GM21390 (cell line): ENCODE data around the gene GPR132.
"Not testable (repeated sequence)": the region's sequence is repeated elsewhere in the genome, so short reads cannot be mapped to it uniquely, and the experiment has no call there.

ENCODE experiments used
- ATAC-seq: cut with Tn5 transposase; IDR thresholded peaks from one replicate; pipeline ENCODE4 v1.9.1; 2021; ENCODE audit not compliant: unreplicated experiment

The GPR132 gene

DNA sequence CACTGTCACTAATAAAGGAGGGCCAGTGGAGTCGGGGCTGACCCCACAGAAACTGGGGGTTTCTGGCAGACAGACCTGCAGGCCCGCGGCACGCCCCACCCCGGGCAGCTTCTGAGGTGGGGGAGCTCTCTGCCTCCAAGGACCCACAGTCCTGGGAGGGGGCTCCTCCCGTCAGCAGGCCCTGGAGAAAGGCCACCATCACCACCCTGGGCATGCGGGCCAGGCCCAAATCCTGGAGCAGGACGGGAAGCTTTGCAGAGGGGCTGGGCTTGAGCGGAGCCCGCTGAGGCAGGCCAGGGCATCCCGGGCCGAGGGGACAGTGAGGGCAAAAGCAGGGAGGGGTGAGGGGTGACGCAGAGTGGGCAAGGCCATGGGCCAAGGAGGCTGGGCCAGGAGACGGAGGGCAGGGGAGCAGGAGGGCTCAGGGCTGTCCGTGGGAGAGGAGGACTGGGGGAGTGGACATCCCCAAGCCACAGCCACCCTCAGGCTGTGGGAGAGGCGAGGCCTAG, 11.1 kb upstream of the GPR132 start:
- no peak for ATAC-seq

DNA sequence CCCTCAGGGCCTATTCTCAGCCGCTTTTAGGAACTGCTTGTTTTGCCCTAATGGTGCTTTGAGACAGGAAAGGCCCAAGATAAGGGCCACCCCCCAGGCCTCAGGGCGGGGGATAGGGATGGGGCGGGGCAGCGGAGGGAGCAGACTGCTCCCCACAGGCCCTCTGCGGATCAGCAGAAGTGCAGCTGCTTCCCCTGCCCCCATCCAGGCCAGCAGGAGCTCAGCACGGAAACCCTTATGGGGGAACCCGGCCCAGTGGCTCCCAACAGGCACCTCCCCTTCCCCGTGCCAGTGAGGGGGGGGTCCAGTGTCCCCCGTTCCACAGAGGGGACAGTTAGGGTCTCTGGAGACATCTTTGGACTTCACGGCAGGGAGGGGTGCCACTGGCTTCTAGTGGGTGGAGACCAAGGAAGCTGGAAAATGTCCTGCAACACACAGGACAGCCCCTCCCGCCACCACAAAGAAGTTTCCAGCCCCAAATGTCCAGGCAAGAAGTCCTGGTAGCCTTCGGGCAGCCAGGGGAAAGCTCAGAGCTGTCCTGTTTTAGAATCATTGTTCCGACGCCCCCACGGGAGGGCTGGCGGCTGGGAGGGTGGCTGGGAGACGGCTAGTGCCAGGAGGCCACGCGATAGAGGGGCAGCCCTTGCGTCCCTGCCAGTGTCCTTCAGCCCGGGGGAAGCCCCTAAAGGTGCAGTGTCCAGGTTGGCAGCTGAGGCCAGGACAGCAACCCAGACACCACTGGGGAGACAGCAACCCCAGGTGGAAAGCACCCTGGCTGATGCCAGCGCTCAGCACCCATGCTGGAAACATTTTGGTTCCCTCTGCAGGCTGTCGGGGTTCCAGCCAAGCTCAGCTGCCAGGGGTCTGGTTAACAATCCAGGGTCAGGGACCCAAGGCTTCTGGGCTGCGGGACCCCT, 10.4 kb upstream of the GPR132 start:
- ATAC-seq, result no peak

DNA sequence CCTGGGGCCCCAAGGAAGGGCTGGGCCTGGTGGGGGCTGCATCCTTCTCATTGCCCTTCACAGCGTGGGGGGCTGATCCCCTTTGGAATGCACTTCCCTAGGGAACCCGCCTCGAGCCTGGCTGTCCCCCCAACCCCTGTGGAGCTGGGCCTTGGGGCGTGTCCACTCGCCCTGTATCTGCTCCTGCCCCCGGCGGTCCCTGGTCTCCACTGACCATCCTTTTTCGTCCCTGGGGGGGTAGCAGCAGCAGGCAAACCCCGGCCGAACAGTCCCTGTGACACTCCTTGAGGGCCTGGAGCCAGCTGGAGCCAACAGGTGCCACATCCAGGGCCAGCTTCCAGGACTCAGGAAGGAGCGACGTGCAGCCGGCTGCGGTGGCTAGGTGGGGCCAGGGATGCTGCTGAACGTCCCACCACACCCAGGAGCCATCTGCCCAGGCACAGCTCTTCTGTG, 9.4 kb upstream of the GPR132 start:
- no peak for ATAC-seq

DNA sequence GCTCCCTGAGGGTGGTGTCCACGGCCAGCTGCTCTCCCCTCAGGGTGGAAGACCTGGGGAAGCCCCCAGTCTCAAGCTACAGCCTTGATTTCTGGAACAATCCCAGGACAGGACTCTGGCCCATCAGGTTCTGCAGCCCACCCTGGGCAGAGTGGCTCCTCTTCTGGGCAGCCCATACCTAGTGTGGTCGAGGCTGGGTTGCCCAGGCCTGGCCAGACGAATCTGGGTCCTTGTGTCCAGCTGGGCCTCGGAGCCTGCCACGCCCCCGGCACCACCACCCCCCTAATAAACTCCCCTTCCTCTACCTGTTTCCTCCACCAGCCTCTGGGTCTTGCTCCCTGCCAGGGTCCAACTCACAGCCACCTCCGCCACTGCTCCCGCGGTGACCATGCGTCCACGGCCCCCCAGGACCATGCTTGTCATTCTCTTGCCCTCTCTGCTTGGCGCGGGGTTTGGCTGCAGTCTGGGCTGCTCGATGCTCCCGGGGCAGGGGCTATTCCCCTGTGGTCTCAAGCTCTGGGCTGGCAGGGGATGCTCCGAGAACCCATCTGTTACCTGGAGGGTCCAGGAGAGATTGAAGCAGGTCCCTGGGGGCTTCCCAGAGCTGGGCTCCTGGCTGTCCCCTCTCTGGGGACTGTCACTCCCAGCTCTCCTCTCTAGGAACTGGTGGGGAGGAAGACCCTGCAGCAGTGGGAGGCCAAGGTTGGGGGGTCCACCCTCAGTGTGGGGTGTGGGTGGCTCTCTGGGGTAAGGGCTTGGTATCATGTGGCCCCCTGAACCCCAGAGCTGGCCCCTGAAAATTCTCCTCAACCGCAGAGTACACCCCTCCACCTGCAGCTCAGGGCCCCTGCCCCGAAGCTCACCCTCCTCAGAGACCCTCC, 8.7 kb upstream of the GPR132 start:
- ATAC-seq, result no peak

DNA sequence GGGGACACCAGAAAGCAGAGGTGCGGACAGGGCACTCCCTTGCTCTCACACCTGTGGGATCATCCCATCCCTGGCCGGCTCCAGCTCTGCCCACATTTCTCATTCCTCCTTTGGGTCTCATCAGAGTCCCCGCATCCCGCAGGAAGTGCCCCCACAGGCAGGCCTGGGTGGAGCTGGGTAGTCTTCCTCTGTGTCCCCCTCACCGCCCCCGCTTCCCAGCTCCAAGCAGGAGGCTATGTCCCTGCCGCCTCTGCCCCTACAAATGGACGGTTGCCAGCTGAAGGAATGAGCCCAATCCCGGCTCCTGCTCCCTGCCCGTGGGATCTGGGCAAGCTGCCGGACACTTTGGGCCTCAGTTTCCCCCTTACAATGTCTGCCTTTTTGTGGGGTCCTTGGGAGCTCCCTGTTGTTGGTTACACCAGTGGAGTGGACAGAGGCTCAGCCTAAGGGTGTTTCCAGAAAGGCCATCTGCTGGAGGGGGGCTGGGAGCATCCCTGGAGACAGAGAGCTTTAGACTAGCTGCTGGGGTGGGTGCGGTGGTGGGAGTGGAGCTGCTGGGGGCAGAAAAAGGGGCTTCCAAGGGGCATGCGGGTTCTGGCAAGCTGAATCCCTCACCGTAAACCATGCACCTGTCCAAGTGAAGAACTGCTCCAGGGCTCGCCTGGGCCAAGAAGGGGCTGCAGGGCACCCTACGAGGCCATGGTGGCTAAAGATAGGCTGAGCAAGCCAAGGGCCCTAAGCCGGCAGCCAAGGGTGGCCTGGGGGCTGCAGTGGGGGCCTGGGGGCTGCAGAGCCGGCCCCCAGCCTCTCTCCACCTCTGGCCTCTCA, 7.9 kb upstream of the GPR132 start:
- ATAC-seq, result no peak

DNA sequence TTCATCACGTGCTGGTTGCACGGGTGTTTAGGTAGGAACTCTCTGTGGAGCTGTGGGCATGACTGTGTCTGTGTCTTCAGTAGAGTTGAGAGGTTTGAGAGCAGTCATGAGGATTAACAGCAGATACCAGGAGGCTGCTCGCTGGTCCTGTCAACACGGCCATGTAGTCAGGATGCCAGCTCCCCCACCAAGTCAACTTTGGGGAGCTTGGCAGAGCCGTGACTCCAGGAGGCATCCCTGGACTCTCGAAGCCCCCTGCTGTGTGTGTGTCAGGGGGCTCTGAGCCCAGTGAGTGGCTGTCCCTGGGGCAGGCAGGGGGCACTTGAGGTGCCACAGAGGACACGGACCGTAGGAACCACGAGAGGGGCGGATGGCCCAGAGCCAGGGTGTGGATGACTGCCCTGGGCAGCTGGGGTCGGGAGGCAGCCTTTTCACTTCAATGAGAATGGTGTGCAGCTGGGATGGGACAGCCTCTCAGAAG, 7.2 kb upstream of the GPR132 start:
- no peak for ATAC-seq

DNA sequence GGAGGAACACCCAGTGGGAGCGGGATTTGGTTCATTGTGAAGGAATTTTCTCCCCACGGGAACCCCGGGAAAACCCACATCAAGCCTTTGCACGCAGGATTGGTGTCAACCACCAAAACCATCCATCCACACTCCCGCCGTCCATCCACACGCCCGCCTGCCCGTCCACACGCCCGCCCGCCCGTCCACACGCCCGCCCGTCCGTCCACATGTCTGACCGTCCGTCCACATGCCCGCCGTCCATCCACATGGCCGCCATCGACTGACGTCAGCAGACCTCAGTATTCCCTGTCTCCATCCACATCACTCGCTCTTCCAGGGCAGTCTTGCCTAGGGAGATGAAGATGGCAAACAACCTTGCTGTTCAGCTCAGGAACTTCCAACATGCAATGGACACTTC, 6.7 kb upstream of the GPR132 start:
- no peak for ATAC-seq

DNA sequence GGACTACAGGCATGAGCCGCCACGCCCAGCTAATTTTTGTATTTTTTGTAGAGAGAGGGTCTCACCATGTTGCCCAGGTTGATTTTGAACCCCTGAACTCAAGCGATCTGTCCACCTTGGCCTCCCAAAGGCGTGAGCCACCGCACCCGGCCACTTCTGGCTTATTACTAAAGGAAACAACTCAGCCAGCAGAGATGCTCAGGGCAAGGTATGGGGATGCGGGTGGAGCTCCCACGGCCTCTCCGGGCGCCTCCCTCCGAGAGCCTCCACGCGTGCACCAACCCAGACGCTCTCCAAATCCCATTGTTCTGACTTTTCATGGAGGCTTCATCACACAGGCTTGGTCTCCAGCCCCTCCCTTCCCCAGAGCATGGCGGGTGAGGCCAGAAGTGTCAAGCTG, 6.1 kb upstream of the GPR132 start:
- no peak for ATAC-seq

DNA sequence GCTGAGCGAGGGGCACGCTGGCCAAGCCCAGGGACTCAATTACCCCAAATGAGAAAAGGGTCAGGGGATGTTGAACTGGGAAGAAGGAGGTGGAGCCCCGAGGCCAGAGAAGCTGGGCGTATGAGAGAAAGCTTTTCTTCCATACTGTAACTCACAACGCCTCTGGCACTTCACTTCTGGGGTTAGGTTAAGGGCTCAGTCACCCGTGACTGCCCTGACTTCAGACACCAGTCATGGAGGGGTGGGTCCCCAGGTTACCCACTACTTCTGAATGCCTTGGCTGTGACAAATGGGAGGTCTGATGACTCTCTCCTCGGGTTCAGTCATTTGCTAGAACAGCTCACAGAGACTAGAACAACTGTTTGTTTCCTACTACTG, 5.5 kb upstream of the GPR132 start:
- peak; percentile 19 for ATAC-seq

DNA sequence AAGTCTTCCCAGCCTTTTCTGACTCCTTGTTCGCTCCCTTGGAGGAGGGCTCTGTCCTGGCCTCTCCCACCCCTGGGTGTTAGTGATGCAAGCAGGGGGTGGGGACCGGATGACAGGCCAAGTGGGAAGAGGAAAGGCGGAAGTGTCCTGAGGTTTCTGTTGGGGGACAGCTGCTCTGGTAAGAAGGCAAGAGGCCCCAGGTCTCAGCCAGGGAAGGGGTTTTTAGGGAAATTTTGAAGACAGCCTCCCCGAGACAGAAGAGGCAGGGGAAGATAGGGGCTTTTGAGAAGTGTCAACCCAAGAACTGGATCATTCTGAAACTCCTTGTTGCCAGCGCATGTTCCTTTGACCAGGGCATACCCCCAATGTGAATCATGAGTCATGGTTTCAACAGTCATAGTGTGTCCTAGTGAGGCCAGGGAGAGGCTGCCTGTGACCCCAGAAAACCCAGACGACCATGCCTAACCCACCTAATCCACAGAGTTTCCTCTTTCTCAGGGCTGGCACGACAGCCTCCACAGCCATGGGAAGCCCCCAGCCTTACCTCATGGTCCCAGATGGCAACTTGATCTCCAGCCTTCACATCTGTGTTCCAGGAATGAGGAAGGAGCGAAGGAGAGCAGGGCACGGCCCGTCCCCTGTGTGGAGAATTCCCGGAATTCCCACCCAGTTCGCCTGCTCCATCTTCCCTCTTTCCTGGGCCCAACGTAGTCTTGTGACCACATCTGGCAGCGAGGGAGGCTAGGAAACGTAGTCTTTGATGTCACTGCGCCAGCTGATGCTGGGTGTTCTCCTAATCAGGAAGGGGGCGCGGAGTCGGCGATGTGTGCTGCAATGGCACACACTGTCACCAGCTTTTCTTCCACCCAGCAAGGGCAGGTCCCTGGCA, 4.9 kb upstream of the GPR132 start:
- ATAC-seq, result peak; percentile 34

DNA sequence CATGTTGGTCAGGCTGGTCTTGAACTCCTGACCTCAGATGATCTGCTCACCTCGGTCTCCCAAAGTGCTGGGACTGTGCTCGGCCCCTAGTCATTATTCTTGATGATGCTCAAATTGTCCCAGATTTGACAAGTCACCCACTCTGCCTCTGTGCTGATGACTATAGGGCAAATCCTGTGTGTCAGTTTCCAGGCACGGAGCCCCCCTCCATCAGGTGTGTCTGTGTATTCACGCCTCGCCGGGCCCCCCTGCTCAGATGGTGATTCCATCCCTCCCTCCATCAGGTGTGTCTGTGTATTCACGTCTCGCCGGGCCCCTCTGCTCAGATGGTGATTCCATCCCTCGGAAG, 4.3 kb upstream of the GPR132 start:
- no peak for ATAC-seq

DNA sequence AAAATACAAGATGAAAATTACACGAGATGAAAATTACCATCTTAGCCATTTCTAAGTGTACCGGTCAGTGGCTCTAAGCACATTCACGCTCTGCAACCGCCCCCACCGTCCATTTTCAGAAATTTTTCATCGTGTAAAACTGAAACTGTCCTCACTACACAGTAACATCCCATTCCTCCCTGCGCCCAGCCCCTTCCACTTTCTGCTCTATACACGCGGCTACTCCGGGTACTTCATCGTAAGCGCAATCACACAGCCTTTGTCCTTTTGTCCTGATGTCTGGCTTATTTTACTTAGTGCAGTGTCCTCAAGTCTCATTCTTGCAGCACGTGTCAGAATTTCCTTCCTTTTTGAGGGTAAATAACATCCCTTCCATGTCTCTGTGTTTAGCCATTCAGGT, 3.6 kb upstream of the GPR132 start:
- ATAC-seq, result no peak

DNA sequence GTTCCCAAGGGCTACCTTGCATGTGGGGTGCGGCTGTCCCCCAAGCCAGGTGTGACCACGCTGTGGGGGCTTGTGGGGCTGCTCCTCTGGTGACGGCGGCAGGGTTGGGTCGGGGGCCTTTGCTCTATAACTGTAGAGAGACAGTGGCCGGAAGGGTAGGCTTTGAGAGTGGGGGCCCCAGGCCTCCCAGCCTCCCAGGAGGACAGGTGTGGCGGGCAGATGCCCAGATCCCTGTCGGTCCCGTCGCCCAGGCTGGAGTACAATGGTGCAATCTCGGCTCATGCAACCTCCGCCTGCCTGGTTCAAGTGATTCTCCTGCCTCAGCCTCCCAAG, 2.7 kb upstream of the GPR132 start:
- no peak for ATAC-seq

DNA sequence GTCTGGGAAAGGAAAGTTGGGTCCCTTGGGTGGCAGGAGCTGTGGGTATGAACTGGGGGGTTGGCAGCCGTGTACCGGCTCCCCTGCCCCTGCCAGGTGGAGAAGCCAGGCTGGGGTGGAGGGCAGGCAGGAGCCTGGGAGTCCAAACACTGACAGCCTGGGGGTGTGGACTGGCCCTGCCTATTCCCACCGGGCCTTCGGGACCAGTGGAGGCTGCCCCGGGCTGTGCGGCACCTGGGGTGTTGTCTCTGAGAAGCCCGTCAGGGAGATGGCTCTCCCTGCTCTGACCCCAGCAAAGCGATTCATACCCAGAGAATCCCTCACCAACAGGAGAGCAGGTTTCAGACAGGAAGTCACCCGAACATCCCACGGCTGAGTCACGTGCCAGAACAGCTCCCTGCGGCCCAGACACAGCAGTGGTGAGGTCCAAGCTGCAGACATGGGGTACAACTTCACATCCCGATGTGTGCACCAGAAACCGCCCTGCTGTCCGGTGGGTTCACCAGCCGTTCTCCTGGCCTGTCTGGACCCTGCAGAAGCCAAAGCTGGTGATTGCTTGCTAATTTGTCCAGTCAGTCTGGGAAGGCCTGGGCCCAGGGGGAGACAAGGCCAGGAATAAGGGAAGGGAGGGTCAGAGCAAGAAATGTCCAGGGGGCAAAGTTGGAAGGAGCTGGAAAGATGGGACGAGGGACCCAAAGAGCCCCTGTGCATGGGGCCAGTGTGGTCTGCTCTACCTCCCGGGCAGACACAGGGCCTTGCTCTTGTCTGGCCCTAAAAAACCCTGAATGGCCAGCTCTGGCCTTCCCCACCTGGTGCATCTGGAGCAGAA, 2.1 kb upstream of the GPR132 start:
- no peak for ATAC-seq

DNA sequence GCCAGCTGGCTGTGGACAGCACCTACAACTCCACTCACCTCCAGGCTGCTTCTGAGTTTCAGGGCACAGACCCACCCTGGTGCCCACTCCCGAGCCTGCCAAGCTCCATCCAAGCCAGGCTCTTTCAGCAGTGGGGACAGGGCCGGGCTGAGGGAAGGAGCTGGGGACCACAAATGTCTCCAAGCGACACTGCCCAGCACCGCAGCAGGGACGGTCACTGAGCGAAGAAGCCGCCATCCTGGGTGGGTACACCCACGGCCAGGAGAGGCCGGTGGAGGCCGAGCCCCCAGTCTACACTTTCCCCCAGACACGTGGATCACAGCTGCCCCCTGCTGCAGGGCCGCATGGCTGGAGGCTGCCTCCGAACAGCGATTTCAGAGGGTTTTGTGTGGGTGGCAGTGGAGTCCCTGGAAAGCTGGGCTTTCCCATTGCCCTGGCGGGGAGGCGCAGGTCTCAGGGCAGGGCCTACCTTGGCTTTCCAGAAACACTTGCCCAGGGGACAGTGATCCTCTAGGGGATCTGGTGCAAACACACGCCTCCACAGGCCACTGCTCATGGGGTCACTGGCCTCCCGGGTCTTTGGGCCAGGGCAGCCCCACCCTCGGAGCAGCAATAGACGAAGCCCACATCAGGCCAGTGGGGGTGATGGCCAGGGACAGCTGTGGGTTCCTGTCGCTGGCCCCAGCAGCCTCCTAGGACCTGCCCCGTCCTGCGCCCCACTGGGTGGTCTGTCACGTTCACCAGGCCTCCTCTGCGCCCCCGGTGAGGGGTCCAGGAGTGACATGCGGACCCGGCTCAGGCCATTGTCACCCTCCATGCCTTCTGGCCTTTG, 1.2 kb upstream of the GPR132 start:
- no peak for ATAC-seq

DNA sequence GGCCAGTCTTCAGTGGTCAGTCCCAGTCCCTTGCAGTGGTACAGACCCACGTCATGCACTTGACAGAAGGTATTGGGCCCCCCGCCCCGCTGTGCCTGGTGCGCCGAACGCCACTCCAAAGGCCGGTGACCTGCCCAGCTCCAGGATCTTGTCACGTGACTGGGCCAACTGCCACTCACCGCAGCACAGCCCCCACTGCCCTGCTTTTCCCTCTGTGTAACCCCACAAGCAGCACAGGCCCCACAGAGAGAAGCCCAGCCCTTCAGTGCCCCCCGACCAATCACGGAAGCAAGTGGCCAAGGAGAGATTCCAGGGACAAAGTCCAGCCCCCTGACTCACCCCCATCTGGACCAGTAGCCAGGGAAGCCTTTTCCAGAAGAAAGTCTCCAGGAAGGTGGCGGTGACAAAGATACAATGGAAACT, 498 bp downstream of the GPR132 start:
- no peak for ATAC-seq

DNA sequence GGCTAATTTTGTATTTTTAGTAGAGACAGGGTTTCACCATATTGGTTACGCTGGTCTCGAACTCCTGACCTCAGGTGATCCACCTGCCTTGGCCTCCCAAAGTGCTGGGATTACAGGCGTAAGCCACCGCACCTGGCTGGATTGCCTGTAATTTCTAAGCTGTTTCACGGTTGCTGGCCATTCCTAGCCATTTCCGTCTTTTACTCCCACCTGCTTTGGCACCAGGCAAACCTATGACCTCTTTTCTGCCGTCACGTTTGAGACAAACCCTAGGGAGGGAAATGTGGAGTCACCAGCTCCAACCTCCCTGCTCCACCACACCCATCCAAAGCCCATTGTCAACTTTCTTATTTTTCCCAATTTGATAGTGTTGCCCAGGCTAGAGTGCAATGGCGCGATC, 1.2 kb downstream of the GPR132 start:
- ATAC-seq, result no peak

DNA sequence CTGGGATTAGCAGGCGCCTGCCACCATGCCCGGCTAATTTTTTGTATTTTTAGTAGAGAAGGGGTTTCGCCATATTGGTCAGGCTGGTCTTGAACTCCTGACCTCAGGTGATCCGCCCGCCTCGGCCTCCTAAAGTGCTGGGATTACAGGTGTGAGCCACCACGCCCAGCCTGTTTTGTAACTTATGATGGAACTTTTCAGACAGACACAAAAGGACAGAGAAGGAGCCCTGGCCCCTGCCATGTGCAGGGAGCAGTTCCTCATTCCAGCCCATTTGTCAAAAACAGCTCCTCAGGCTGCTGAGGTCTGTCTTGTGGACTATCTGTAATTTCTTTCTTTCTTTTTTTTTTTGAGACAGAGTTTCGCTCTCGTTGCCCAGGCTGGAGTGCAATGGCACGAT, 1.7 kb downstream of the GPR132 start:
- ATAC-seq, result not testable (repeated sequence)
